C4-2B (cell line): ENCODE results near the gene ZNF284.

ENCODE experiments used
- H3K27ac ChIP-seq: fragments of 450-650 bp; 2 replicates; pipeline ENCODE4 v1.5.1; 2017
- ZFX ChIP-seq: fragments of 450-650 bp; IDR thresholded peaks from 2 replicates; pipeline ENCODE4 v1.6.1; 2017
- TF ChIP-seq, protein P1 (sequence below): fragments of 450-650 bp; conservative IDR thresholded peaks from 2 replicates; pipeline ENCODE4 v1.5.1; 2017; ENCODE audit warnings: mild to moderate bottlenecking

Gene ZNF284

GRCh38 chr19:44050740-44051649 is 21.0 kb upstream of the ZNF284 start:
- no peak overlapping the region for H3K27ac ChIP-seq
- TF ChIP-seq ZFX: no peak
- TF ChIP-seq, protein P1, sequence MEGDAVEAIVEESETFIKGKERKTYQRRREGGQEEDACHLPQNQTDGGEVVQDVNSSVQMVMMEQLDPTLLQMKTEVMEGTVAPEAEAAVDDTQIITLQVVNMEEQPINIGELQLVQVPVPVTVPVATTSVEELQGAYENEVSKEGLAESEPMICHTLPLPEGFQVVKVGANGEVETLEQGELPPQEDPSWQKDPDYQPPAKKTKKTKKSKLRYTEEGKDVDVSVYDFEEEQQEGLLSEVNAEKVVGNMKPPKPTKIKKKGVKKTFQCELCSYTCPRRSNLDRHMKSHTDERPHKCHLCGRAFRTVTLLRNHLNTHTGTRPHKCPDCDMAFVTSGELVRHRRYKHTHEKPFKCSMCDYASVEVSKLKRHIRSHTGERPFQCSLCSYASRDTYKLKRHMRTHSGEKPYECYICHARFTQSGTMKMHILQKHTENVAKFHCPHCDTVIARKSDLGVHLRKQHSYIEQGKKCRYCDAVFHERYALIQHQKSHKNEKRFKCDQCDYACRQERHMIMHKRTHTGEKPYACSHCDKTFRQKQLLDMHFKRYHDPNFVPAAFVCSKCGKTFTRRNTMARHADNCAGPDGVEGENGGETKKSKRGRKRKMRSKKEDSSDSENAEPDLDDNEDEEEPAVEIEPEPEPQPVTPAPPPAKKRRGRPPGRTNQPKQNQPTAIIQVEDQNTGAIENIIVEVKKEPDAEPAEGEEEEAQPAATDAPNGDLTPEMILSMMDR: no peak

- TF ChIP-seq, protein P1: no peak
- TF ChIP-seq ZFX: no peak
- peak within 1 kb of the TSS; percentile 59 for H3K27ac ChIP-seq
These were observed 20.1 kb upstream of the ZNF284 start, which contains the start of gene ZNF223 for GRCh38 chr19:44051650-44052402. TSS of gene ZNF223 (plus strand) at chr19:44052036. CDS start at chr19:44055177, 3,141 bp downstream.

- H3K27ac ChIP-seq: no peak overlapping the region
- TF ChIP-seq ZFX: no peak
These were observed 16.1 kb upstream of the ZNF284 start for GRCh38 chr19:44055870-44056269.

DNA sequence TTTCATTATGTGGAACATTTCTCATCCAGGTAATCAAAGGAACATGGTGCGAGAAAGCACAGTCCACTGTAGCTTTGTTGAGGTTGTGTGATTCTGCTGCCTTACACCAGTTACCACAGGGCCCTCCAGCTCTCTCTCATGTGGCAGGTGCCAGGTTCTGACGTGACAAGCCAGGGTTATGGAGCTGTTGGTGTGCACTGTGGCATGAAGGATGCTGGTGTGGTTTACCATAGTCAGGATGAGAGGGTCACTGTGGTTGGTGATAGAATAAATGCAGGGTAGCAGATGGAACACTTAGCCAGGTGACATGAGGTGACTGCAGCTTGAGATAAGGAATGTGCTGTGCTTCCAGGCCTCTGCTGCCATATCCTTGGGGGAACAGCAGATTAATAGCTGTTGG is 12.7 kb upstream of the ZNF284 start:
- H3K27ac ChIP-seq: no peak overlapping the region
- TF ChIP-seq, protein P1: no peak

DNA sequence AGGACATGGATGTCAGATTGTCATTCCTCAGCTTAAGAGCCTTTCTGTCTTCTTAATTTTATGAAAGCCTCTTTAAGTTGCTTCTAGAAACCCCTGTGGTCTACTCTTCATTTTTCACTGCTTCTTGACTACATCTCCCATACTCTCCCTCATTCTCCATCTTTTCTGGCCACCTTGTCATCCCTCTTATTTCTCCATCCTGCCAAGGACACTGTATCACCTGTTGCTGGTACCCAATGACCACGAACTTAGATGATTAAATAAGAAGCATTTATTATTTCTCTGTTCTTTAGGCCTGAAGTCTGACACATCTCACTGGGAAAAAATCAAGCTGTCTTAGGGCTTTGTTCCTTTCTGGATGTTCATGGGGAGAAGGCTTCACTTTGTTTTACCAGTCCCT is 10.9 kb upstream of the ZNF284 start:
- no peak overlapping the region for H3K27ac ChIP-seq

GRCh38 chr19:44066305-44066704 is 5.7 kb upstream of the ZNF284 start:
- no peak overlapping the region for H3K27ac ChIP-seq
- TF ChIP-seq, protein P1: no peak
- TF ChIP-seq ZFX: no peak

More for the DNA sequence above, 10.9 kb upstream of the ZNF284 start:
- no peak for TF ChIP-seq ZFX
- TF ChIP-seq, protein P1: no peak

DNA sequence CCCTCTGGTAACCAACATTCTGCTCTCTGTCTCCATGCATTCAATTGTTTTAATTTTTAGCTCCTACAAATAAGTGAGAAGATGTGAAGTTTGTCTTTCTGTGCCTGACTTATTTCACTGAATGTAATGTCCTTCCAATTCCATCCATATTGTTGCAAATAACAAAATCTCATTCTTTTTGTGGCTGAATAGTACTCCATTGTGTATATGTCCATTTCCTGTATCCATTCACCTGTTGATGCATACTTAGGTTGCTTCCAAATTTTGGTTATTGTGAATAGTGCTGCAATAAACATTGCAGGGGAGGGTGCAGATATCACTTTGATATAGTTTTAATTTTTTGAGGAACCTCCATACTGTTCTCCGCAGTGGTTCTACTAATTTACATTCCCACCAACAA is 2.5 kb upstream of the ZNF284 start:
- TF ChIP-seq, protein P1: no peak
- TF ChIP-seq ZFX: no peak
- no peak overlapping the region for H3K27ac ChIP-seq
